Stimulated activated CD4-positive, alpha-beta T cell treated with anti-CD3 and anti-CD28 coated beads, Interleukin-4, amount 100 ng/mL, for 24 hours (primary cell): ENCODE data around the gene LTBP1.
"Not testable (repeated sequence)": the region's sequence is repeated elsewhere in the genome, so short reads cannot be mapped to it uniquely, and the experiment has no call there.

ENCODE experiments used
- DNase-seq: peaks from one replicate; pipeline ENCODE4 v3.0.0-alpha.2; 2020

The LTBP1 gene

GRCh38 chr2:32946314-32947075, at the start of gene LTBP1:
Gene LTBP1, plus strand, starts transcription at chr2:32946953. Its CDS starts 372 bp downstream, at chr2:32947325.
- DNase-seq, result peak; percentile 48

GRCh38 chr2:32900246-32900973, 46.3 kb upstream of the LTBP1 start:
- no peak for DNase-seq

- no peak for DNase-seq
These were observed 45.4 kb upstream of the LTBP1 start for GRCh38 chr2:32901313-32901712.

- no peak for DNase-seq
These were observed 44.6 kb upstream of the LTBP1 start for GRCh38 chr2:32902174-32902573.

GRCh38 chr2:32902986-32903385, 43.8 kb upstream of the LTBP1 start:
- DNase-seq, result no peak

- no peak for DNase-seq
These were observed 42.7 kb upstream of the LTBP1 start for GRCh38 chr2:32904074-32904473.

- DNase-seq, result no peak
These were observed 42.0 kb upstream of the LTBP1 start for GRCh38 chr2:32904751-32905150.

GRCh38 chr2:32905270-32905669, 41.5 kb upstream of the LTBP1 start:
- no peak for DNase-seq

- no peak for DNase-seq
These were observed 35.7 kb upstream of the LTBP1 start for GRCh38 chr2:32910883-32911598.

- DNase-seq, result no peak
These were observed 31.1 kb upstream of the LTBP1 start for GRCh38 chr2:32915694-32916093.

GRCh38 chr2:32918774-32919173, 28.0 kb upstream of the LTBP1 start:
- DNase-seq, result no peak

GRCh38 chr2:32919901-32920300, 26.9 kb upstream of the LTBP1 start:
- not testable (repeated sequence) for DNase-seq

GRCh38 chr2:32921486-32921885, 25.3 kb upstream of the LTBP1 start:
- DNase-seq, result not testable (repeated sequence)

GRCh38 chr2:32922501-32922900, 24.3 kb upstream of the LTBP1 start:
- DNase-seq, result no peak

- no peak for DNase-seq
These were observed 23.6 kb upstream of the LTBP1 start for GRCh38 chr2:32923109-32923508.

GRCh38 chr2:32925283-32925815, 21.4 kb upstream of the LTBP1 start:
- no peak for DNase-seq

- DNase-seq, result no peak
These were observed 20.6 kb upstream of the LTBP1 start for GRCh38 chr2:32925976-32926707.

- no peak for DNase-seq
These were observed 20.1 kb upstream of the LTBP1 start for GRCh38 chr2:32926708-32927084.

- DNase-seq, result no peak
These were observed 16.3 kb upstream of the LTBP1 start for GRCh38 chr2:32930436-32930835.

GRCh38 chr2:32931519-32931918, 15.2 kb upstream of the LTBP1 start:
- no peak for DNase-seq

- DNase-seq, result no peak
These were observed 14.6 kb upstream of the LTBP1 start for GRCh38 chr2:32931945-32932709.
